ENCODE results near the gene ARHGAP42. TPM values are rescaled to one million over a fixed set of nuclear protein-coding genes. Genes with fewer than 3 reads are reported as not detected.

Gene ARHGAP42
- total RNA-seq, 2 experiments from 2014 or later, result not detected

DNA sequence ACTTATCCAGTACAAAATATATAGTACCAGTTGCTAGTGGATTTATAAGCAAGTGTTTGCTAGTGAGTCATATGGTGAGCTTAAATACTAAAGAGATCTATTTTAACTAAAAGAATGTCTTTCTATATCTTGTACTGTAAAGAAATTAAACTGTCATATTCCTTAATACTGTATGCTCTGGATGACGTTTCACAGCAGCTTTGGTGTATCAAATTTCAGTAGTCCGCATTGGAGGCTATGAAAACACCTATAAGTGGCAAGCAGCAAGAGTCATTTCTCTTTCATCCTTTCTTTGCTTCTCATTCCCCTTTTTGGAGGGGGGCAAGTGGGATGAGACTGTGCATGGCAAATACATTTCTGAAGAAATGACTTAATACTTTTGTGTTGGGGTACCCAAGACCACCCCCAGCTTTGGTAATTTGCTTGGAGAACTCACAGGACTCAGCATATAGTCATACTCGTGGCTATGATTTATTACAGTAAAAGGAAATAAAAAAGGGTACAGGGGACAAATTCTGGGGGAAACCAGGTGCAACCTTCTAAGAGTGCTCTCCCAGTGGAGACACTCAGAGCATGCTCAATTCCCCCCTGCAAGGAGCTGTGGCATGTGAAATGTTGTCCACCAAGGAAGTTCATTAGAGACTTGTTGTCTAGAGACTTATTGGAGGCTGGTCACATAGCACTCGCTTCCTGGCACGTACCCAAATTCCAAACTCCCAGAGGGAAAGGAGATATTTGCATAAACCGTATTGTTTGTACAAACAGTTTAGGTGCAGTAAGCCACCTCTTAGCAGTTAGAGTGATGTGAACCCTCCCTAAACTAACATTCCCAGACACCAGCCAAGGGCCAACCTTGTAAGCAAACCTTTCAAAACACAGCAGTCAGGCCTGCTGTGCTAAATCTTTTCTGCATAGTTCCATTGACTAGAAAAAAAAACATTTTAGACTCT lies 231.7 kb downstream of the ARHGAP42 start:
- no peaks in the 10 kb centered on the region for H3K36me3 Mint-ChIP-seq
- no peak for DNase-seq
- no peak for ATAC-seq (ENCODE audit: low read depth)
- no peak overlapping the region for H3K4me3 Mint-ChIP-seq
- H3K4me1 Mint-ChIP-seq, result no peaks in the 10 kb centered on the region
- H3K27ac Mint-ChIP-seq, result no peak overlapping the region
- H3K9me3 Mint-ChIP-seq, result no peaks in the 10 kb centered on the region
- no peaks in the 10 kb centered on the region for H3K27me3 Mint-ChIP-seq
- POLR2A ChIA-PET, result no interaction called here

DNA sequence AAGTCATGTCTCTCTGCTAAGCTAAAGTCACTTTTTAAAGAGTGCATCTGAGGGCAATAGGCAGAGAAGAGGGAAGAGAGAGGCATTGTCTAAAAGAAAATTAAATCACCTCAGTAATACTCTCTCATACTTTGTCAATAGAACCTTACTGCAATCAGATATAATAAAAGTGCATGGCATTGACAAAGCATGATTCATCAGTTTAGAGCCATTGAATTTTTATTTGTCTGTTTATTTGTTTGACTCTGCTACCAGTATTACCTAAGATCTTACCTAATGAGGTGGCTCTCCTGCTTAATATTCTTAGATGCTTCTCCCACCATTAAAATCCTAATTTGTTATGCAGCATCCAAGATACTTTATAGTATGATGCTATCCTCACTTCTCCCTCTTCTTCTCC lies 233.5 kb downstream of the ARHGAP42 start:
- DNase-seq (no peak), ATAC-seq (ENCODE audit: low read depth) (no peak)
- POLR2A ChIA-PET, result no interaction called here
- Mint-ChIP-seq H3K27me3 (no peaks in the 10 kb centered on the region), H3K4me3 (no peak overlapping the region), H3K27ac (no peak overlapping the region), H3K36me3 (no peaks in the 10 kb centered on the region), H3K4me1 (no peaks in the 10 kb centered on the region), H3K9me3 (no peaks in the 10 kb centered on the region)

DNA sequence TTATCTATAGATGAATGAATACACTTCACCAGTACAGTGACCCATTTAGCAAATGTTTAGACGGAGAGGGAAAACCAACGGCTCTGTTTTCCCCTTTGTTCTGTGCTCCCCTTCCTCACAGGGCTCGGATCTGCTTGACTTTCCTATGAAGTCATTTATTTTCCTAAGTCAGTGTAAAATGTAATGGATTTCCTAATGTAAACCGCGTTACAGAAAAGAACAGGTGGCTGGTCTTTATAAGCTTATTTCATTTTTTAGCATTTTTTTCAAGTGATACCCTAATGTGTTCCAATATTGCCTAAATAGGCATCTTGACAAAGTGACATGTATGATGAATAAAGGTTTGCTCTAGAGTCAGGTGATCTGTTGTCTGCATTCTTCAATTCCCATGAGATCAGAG lies 235.0 kb downstream of the ARHGAP42 start:
- Mint-ChIP-seq H3K27ac (no peak overlapping the region), H3K9me3 (no peaks in the 10 kb centered on the region), H3K27me3 (no peaks in the 10 kb centered on the region), H3K4me1 (no peaks in the 10 kb centered on the region), H3K4me3 (no peak overlapping the region), H3K36me3 (no peaks in the 10 kb centered on the region)
- ATAC-seq (ENCODE audit: low read depth), result no peak
- no peak for DNase-seq
- POLR2A ChIA-PET, result no interaction called here

DNA sequence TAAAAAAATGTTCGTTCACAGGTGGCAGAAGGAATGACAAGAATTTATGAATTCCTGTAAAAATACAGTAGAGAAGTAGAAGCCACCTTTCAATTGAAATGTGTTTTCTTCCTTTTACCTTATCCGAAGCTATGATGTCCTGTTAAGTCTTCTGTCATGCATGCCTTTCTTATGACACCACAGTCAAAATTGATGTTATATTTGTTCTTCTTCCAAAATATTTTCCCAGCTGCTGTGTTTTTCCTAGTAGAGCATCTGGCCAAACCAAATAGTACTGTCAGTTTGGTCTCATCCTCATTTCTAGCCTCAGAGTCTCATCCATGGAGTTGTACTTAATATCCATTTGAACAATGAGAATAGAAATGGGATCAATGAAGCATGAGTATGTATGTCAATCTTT lies 236.5 kb downstream of the ARHGAP42 start:
- Mint-ChIP-seq H3K4me3 (no peak overlapping the region), H3K9me3 (no peaks in the 10 kb centered on the region), H3K27ac (no peak overlapping the region), H3K27me3 (no peaks in the 10 kb centered on the region), H3K4me1 (no peaks in the 10 kb centered on the region), H3K36me3 (no peaks in the 10 kb centered on the region)
- ATAC-seq (ENCODE audit: low read depth) (no peak), DNase-seq (no peak)
- POLR2A ChIA-PET, result no interaction called here

DNA sequence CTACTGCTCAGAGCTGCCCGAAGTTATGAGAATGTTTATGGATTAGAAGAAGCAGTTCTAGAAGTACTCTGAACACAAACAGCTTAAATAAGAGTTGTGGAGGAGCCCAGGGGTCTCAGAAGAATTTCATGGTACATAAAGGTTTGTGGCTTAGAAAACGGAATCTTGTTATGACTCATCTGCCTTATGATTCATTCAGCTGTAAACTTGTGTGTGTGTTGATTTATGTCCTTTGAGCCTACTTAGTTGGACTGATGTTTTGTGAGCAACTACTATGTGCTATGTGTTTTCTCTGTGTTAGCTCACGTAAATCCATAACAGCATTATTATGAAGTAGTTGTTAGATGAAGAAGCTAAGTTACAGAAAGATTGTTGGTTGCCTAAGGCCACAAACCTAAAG lies 238.8 kb downstream of the ARHGAP42 start:
- H3K4me1 Mint-ChIP-seq, result no peaks in the 10 kb centered on the region
- H3K9me3 Mint-ChIP-seq, result no peaks in the 10 kb centered on the region
- H3K4me3 Mint-ChIP-seq, result no peak overlapping the region
- no peaks in the 10 kb centered on the region for H3K27me3 Mint-ChIP-seq
- H3K27ac Mint-ChIP-seq, result no peak overlapping the region
- ATAC-seq (ENCODE audit: low read depth) (no peak), DNase-seq (no peak)
- no peaks in the 10 kb centered on the region for H3K36me3 Mint-ChIP-seq
- POLR2A ChIA-PET, result no interaction called here

DNA sequence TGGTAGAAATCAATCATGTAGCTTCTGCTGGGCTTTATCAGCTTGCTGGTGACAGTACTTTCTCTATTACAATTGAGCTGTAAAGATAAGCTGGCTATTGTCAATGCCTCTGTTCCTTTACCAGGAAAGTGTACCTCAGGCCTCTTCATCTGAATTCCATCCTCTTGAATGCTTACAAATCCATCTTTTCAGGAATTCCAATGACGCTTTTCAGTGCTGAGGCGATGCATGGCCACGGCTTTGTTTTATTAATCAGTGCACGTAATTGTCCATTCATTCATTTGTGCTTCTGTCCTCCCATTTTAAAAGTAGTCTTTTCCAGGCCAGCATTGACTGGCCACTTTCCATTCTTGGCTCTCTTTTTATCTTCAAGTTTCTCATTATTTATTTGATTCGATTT lies 240.5 kb downstream of the ARHGAP42 start:
- Mint-ChIP-seq H3K36me3 (no peaks in the 10 kb centered on the region), H3K9me3 (no peaks in the 10 kb centered on the region), H3K27me3 (no peaks in the 10 kb centered on the region), H3K27ac (no peak overlapping the region), H3K4me1 (no peaks in the 10 kb centered on the region), H3K4me3 (no peak overlapping the region)
- POLR2A ChIA-PET, result no interaction called here
- ATAC-seq (ENCODE audit: low read depth) (no peak), DNase-seq (no peak)

DNA sequence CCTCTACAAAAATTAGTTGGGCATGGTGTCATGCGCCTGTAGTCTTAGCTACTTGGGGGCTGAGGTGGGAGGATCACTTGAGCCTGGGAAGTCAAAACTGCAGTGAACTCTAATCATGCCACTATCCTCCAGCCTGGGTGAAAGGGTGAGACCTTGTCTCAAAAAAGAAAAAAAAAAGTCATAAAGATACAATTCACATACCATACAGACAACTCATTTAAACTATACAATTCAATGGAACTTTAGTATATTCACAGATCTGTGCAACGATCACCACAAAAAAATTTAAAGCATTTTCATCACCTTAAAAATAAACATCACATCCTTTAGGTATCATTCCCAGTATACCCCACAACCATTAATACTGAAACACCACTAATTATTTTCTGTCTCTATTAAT lies 241.3 kb downstream of the ARHGAP42 start:
- Mint-ChIP-seq H3K4me1 (no peaks in the 10 kb centered on the region), H3K9me3 (no peaks in the 10 kb centered on the region), H3K27me3 (no peaks in the 10 kb centered on the region), H3K4me3 (no peak overlapping the region), H3K36me3 (no peaks in the 10 kb centered on the region), H3K27ac (no peak overlapping the region)
- POLR2A ChIA-PET, result no interaction called here
- DNase-seq (no peak), ATAC-seq (ENCODE audit: low read depth) (no peak)

DNA sequence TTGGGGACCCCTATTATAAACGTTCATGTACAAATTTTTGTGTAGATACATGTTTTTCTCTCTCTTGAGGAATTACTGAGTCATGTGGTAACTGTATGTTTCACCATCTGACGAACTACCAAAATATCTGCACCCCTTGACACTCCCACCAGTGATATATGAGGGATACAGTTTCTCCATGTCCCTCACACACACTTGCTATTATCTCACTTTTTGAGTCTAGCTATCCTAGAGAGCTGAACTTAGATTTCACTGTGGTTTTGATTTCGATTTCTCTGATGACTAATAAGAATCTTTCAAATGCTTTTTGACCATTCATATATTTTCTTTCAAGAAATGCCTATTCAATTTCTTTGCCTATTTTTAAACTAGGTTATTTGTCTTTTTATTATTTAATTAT lies 242.3 kb downstream of the ARHGAP42 start:
- no peak for ATAC-seq (ENCODE audit: low read depth)
- no peak for DNase-seq
- POLR2A ChIA-PET, result no interaction called here
- no peaks in the 10 kb centered on the region for H3K36me3 Mint-ChIP-seq
- H3K4me1 Mint-ChIP-seq, result no peaks in the 10 kb centered on the region
- no peaks in the 10 kb centered on the region for H3K27me3 Mint-ChIP-seq
- no peaks in the 10 kb centered on the region for H3K9me3 Mint-ChIP-seq
- no peak overlapping the region for H3K4me3 Mint-ChIP-seq
- H3K27ac Mint-ChIP-seq, result no peak overlapping the region

DNA sequence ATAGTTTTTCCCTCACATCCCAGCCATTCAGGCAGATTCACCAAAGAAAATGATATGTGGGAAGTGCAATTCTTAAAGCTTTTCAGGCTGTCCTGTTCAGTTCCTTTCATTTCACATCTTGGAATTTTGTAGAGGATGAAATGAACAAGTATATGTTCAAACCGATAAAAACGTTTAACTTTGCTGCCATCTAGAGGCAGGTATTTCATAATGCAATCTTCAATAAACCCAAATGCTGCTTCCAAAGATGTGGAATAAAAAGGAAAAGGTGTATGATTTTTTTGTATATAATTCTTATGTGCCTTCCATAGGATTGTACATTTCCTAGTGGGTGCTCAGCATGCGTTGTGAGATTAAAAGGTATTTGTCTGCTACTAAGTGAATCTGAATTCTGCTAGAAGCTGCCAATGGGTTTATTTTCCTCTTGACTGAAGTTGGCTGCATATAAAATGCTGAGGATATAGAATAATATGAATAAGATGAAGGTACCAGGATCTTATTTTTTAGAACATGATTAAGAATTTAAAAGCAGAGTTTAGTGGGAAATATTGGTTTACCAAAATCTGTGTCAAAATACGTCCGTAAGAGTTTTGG lies 243.2 kb downstream of the ARHGAP42 start:
- ATAC-seq (ENCODE audit: low read depth) (no peak), DNase-seq (no peak)
- no peak overlapping the region for H3K27ac Mint-ChIP-seq
- no peaks in the 10 kb centered on the region for H3K4me1 Mint-ChIP-seq
- no peaks in the 10 kb centered on the region for H3K9me3 Mint-ChIP-seq
- H3K4me3 Mint-ChIP-seq, result no peak overlapping the region
- H3K27me3 Mint-ChIP-seq, result no peaks in the 10 kb centered on the region
- H3K36me3 Mint-ChIP-seq, result no peaks in the 10 kb centered on the region
- POLR2A ChIA-PET, result no interaction called here

DNA sequence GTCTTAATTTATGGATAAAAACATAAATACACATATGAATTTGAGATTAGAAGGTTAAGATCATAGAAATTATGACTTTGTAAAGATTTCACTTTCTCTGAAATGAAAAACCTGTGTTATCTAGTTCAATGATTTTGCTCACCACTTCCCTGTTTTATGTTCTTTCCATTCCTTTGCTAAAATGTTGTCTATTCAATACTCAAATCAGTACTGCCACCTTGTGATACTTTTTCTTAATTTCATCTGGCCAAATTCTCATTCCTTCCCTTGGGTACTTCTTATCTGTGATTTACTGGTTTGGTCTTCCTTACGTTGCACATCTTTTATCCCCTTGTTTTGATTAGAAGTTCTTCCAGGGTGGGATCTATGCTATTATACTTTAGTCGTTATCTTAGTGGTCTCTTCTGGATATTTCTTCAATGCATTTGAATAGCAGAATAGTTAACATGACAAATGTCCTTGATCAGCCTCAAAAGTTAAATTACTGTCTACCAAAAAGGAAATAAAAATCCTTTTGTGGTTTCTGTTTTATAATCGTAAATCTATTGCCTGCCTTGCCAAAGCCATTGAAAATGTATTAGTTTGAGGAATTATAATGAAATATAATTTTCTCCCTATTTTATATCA lies 245.5 kb downstream of the ARHGAP42 start:
- no peak overlapping the region for H3K4me3 Mint-ChIP-seq
- H3K27ac Mint-ChIP-seq, result no peak overlapping the region
- DNase-seq (no peak), ATAC-seq (ENCODE audit: low read depth) (no peak)
- H3K4me1 Mint-ChIP-seq, result no peaks in the 10 kb centered on the region
- POLR2A ChIA-PET, result no interaction called here
- no peaks in the 10 kb centered on the region for H3K36me3 Mint-ChIP-seq
- H3K27me3 Mint-ChIP-seq, result no peaks in the 10 kb centered on the region
- H3K9me3 Mint-ChIP-seq, result no peaks in the 10 kb centered on the region

DNA sequence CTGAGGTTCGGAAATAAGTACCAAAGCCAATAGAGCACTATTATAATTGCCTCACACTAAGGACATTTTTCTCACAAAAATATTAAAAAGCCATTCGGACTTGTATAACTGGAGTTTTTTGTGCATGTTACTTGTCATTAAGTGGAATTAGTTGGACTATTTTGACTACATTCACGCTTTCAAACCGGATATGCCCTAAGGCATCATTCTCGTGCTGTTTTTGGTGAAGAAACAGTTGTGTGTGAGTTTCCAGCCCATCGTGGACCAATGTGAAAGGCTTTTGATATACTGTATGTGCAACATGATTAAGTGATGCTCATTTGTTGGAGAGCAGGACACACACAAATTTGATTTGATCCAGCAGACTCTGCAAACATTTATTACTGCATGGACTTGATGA lies 249.7 kb downstream of the ARHGAP42 start:
- no peak for DNase-seq
- H3K4me1 Mint-ChIP-seq, result no peaks in the 10 kb centered on the region
- H3K36me3 Mint-ChIP-seq, result no peaks in the 10 kb centered on the region
- POLR2A ChIA-PET, result no interaction called here
- H3K27me3 Mint-ChIP-seq, result no peaks in the 10 kb centered on the region
- H3K4me3 Mint-ChIP-seq, result no peak overlapping the region
- ATAC-seq (ENCODE audit: low read depth), result no peak
- no peak overlapping the region for H3K27ac Mint-ChIP-seq
- no peaks in the 10 kb centered on the region for H3K9me3 Mint-ChIP-seq

DNA sequence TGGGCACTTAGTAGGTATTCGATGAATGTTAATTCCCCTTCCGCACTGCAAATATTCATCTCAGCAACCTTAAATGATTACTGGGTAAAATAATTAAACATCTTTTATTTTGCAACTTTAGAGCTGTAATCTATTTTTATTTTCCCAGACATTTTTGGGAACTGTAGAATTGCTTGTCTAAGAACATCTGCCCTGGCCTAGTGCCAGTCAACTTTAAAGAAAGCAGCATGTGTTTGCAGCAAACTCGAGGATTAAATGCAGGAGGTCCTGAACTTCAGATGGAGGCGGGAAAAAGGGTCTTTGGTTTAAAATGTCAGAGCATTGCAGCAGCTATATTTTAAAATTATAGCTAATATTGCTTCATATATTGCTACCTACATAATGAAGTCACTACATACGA lies 252.5 kb downstream of the ARHGAP42 start:
- no peaks in the 10 kb centered on the region for H3K4me1 Mint-ChIP-seq
- no peaks in the 10 kb centered on the region for H3K9me3 Mint-ChIP-seq
- no peak overlapping the region for H3K4me3 Mint-ChIP-seq
- ATAC-seq (ENCODE audit: low read depth), result no peak
- no peak overlapping the region for H3K27ac Mint-ChIP-seq
- no peak for DNase-seq
- POLR2A ChIA-PET, result no interaction called here
- no peaks in the 10 kb centered on the region for H3K27me3 Mint-ChIP-seq
- no peaks in the 10 kb centered on the region for H3K36me3 Mint-ChIP-seq

DNA sequence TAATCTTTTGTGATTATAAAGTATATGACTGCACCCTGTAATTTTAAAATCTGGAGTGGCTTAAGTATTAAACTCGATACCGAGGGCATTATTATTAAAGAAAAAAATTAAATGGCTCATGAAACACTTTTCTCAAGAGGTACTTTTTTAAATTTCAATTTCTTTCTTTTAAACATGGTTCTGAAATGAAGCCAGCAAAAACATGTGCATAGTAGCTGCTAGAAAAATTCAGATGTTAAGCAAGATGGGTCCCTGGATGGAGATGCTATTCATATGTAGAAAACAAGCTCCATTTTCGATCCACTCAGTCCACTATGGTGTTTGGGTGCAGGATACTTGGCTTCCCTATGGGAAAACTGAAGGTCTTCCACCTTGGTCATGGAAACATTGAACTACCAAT lies 253.0 kb downstream of the ARHGAP42 start:
- H3K9me3 Mint-ChIP-seq, result no peaks in the 10 kb centered on the region
- POLR2A ChIA-PET, result no interaction called here
- H3K4me1 Mint-ChIP-seq, result no peaks in the 10 kb centered on the region
- no peak overlapping the region for H3K4me3 Mint-ChIP-seq
- ATAC-seq (ENCODE audit: low read depth) (no peak), DNase-seq (no peak)
- no peak overlapping the region for H3K27ac Mint-ChIP-seq
- no peaks in the 10 kb centered on the region for H3K36me3 Mint-ChIP-seq
- H3K27me3 Mint-ChIP-seq, result no peaks in the 10 kb centered on the region

DNA sequence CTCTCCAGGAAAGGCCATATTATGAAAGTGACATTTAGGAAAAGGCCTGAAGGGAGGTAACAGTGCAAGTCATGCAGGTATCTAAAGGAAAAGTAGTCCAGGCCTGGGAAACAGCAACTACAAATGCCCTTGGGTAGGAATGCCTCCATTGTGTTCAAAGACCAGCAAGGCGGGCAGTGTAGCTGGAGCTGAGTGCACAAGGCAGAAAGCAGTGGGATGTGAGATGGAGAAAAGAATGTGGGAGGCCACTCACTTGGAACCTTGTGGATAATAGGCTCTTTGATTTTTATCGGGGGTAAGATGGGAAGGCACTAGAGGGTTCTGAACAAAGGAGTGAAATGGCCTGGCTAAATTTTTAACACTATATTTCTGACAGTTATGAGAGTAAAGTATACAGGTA lies 253.9 kb downstream of the ARHGAP42 start:
- Mint-ChIP-seq H3K27ac (no peak overlapping the region), H3K9me3 (no peaks in the 10 kb centered on the region), H3K27me3 (no peaks in the 10 kb centered on the region), H3K36me3 (no peaks in the 10 kb centered on the region), H3K4me1 (no peaks in the 10 kb centered on the region), H3K4me3 (no peak overlapping the region)
- POLR2A ChIA-PET, result no interaction called here
- DNase-seq (no peak), ATAC-seq (ENCODE audit: low read depth) (no peak)
